CD14-positive monocyte (primary cell): ENCODE data around the gene NSG2. TPM values are rescaled to one million over a fixed set of nuclear protein-coding genes. Genes with fewer than 3 reads are reported as not detected.

ENCODE experiments used
- DNase-seq, 3 donors: peaks; one replicate each; pipeline ENCODE4 v3.0.0-alpha.2; 2011 to 2022
- H2AFZ ChIP-seq: 2 replicates; pipeline ENCODE4 v1.6.0; 2012; ENCODE audit warnings: mild to moderate bottlenecking, low read depth, low read length, inconsistent platforms; ENCODE audit not compliant: insufficient read depth, poor library complexity, severe bottlenecking
- H3K27ac ChIP-seq, 2 donors: 1 replicate in 1 of 2; 2 replicates in 1 of 2; pipeline ENCODE4 v1.5.1; 2012 to 2013; ENCODE audit warnings: low read length in 2 of 2, control low read depth in 1 of 2, inconsistent platforms in 1 of 2, low read depth in 1 of 2, mild to moderate bottlenecking in 1 of 2
- H3K27me3 ChIP-seq, 2 donors: one replicate each; pipeline versions ENCODE4 v1.6.0 to v1.6.1; 2011 to 2013; ENCODE audit warnings: low read length in 2 of 2; ENCODE audit not compliant: control insufficient read depth in 2 of 2, insufficient read depth in 2 of 2
- H3K36me3 ChIP-seq, 2 donors: replicated peaks in 1 of 2; 1 replicate in 1 of 2; 2 replicates in 1 of 2; pipeline versions ENCODE4 v1.5.1 to v1.6.1; 2012 to 2013; ENCODE audit warnings: low read length in 2 of 2, control low read depth in 1 of 2, inconsistent platforms in 1 of 2, mild to moderate bottlenecking in 1 of 2; ENCODE audit not compliant: insufficient read depth in 2 of 2, control insufficient read depth in 1 of 2
- H3K4me1 ChIP-seq, 2 donors: 1 replicate in 1 of 2; 2 replicates in 1 of 2; pipeline versions ENCODE4 v1.5.1 to v1.6.1; 2012 to 2013; ENCODE audit warnings: low read length in 2 of 2, control low read depth in 1 of 2, inconsistent platforms in 1 of 2, mild to moderate bottlenecking in 1 of 2, moderate library complexity in 1 of 2; ENCODE audit not compliant: insufficient read depth in 2 of 2, control insufficient read depth in 1 of 2
- H3K4me2 ChIP-seq: replicated peaks from 2 replicates; pipeline ENCODE3; 2012; ENCODE audit warnings: low read length, moderate library complexity, mild to moderate bottlenecking; ENCODE audit not compliant: poor library complexity, severe bottlenecking; ENCODE audit errors: extremely low read depth
- H3K4me3 ChIP-seq, 3 experiments: fragments of 200-600 bp in 1 of 3; sonication (generic) in 1 of 3; replicated peaks in 1 of 3; 1 replicate in 2 of 3; 2 replicates in 1 of 3; pipeline ENCODE4 v1.5.1; 2011 to 2013; ENCODE audit warnings: low read length in 3 of 3, mild to moderate bottlenecking in 3 of 3, control low read depth in 2 of 3, low read depth in 2 of 3, inconsistent platforms in 1 of 3, moderate library complexity in 1 of 3
- H3K79me2 ChIP-seq: 2 replicates; pipeline ENCODE4 v1.6.0; 2012; ENCODE audit warnings: mild to moderate bottlenecking, control low read depth, inconsistent platforms, low read length, moderate library complexity; ENCODE audit not compliant: insufficient read depth
- H3K9ac ChIP-seq: 2 replicates; pipeline ENCODE4 v1.6.0; 2017; ENCODE audit warnings: low read length, mild to moderate bottlenecking; ENCODE audit not compliant: insufficient read depth, poor library complexity, severe bottlenecking
- H3K9me3 ChIP-seq, 2 donors: replicated peaks in 1 of 2; 1 replicate in 1 of 2; 2 replicates in 1 of 2; pipeline versions ENCODE4 v1.5.1 to v1.6.1; 2012 to 2013; ENCODE audit warnings: low read length in 2 of 2, control low read depth in 1 of 2; ENCODE audit not compliant: control insufficient read depth in 1 of 2, insufficient read depth in 1 of 2
- H4K20me1 ChIP-seq: 2 replicates; pipeline ENCODE4 v1.6.0; 2012; ENCODE audit warnings: mild to moderate bottlenecking, low read length, control low read depth, moderate library complexity; ENCODE audit not compliant: insufficient read depth
- H3K27ac Mint-ChIP-seq, 7 donors: one replicate each; pipeline ENCODE4 v1.8.0; 2020; ENCODE audit warnings: mild to moderate bottlenecking in 7 of 7, mixed read lengths in 7 of 7, moderate library complexity in 6 of 7, inconsistent platforms in 2 of 7
- H3K27me3 Mint-ChIP-seq, 3 donors: one replicate each; pipeline ENCODE4 v1.8.0; 2021 to 2022; ENCODE audit warnings: low read depth in 3 of 3, mild to moderate bottlenecking in 3 of 3, mixed read lengths in 3 of 3, moderate library complexity in 3 of 3, inconsistent platforms in 1 of 3
- H3K36me3 Mint-ChIP-seq, 2 donors: one replicate each; pipeline ENCODE4 v1.8.0; 2020; ENCODE audit warnings: mixed read lengths in 2 of 2, inconsistent platforms in 1 of 2, mild to moderate bottlenecking in 1 of 2
- H3K4me1 Mint-ChIP-seq: one replicate; pipeline ENCODE4 v1.8.0; 2020; ENCODE audit warnings: mild to moderate bottlenecking, mixed read lengths
- H3K4me3 Mint-ChIP-seq, 2 donors: one replicate each; pipeline ENCODE4 v1.8.0; 2020; ENCODE audit warnings: mild to moderate bottlenecking in 2 of 2, mixed read lengths in 2 of 2, moderate library complexity in 1 of 2
- H3K9me3 Mint-ChIP-seq, 7 donors: one replicate each; pipeline ENCODE4 v1.8.0; 2020 to 2022; ENCODE audit warnings: mixed read lengths in 7 of 7, mild to moderate bottlenecking in 6 of 7, moderate library complexity in 6 of 7, inconsistent platforms in 2 of 7
- WGBS: methylation state at CpG from one replicate; pipeline ENCODE4 v1.1.5; 2013; ENCODE audit warnings: missing lambda C conversion rate; ENCODE audit not compliant: insufficient coverage; 5-methylcytosine and 5-hydroxymethylcytosine counted together
- intact Hi-C, 2 donors: fragments of 100-400 bp; cut with micrococcal nuclease; formaldehyde crosslinking; loops; one replicate each; pipeline versions ENCODE4 v1.15.0 to v1.15.1; 2023
- polyA plus RNA-seq, 3 donors: library from polyadenylated mRNA; depleted of rRNA in 1 of 3; unstranded in 2 of 3; stranded (reverse) in 1 of 3; fragments of 300-500 nt in 2 of 3; fragments of >200 nt in 1 of 3; fragmentation: Illumina TruSeq in 2 of 3; gene quantifications; 1 replicate in 2 of 3; 2 replicates in 1 of 3; pipeline ENCODE4 v1.2.3, GENCODE V29; 2012 to 2021
- TF ChIP-seq, protein P1 (sequence below): fragments of 200-600 bp; IDR thresholded peaks from one replicate; pipeline ENCODE4 v1.8.0; 2022; ENCODE audit warnings: antibody characterized with exemption, mild to moderate bottlenecking

NSG2 gene
- polyA plus RNA-seq, 3 donors, result not detected

- Mint-ChIP-seq H3K27me3 (peaks cover 5 to 9% (median 6%) of the 10 kb centered on the region in 3 donors), H3K27ac (no peak overlapping the region), H3K4me3 (no peak overlapping the region), H3K4me1 (no peaks in the 10 kb centered on the region), H3K36me3 (no peaks in the 10 kb centered on the region), H3K9me3 (peaks cover 0 to 3% (median 0%) of the 10 kb centered on the region in 7 donors)
- TF ChIP-seq, protein P1, sequence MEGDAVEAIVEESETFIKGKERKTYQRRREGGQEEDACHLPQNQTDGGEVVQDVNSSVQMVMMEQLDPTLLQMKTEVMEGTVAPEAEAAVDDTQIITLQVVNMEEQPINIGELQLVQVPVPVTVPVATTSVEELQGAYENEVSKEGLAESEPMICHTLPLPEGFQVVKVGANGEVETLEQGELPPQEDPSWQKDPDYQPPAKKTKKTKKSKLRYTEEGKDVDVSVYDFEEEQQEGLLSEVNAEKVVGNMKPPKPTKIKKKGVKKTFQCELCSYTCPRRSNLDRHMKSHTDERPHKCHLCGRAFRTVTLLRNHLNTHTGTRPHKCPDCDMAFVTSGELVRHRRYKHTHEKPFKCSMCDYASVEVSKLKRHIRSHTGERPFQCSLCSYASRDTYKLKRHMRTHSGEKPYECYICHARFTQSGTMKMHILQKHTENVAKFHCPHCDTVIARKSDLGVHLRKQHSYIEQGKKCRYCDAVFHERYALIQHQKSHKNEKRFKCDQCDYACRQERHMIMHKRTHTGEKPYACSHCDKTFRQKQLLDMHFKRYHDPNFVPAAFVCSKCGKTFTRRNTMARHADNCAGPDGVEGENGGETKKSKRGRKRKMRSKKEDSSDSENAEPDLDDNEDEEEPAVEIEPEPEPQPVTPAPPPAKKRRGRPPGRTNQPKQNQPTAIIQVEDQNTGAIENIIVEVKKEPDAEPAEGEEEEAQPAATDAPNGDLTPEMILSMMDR, result no peak
- DNase-seq, result no peak
- Histone ChIP-seq H2AFZ (no peak overlapping the region), H3K36me3 (no peaks in the 10 kb centered on the region), H3K4me3 (no peak overlapping the region), H3K27me3 (no peaks in the 10 kb centered on the region), H3K79me2 (no peaks in the 10 kb centered on the region), H3K27ac (no peak overlapping the region), H3K9ac (no peak overlapping the region), H3K4me1 (no peaks in the 10 kb centered on the region), H3K9me3 (no peaks in the 10 kb centered on the region), H4K20me1 (no peaks in the 10 kb centered on the region), H3K4me2 (no peak overlapping the region)
- no CpG with 5 or more reads among the region's 5 CpGs for WGBS
- intact Hi-C loops, result no loop called here
Measured at GRCh38 chr5:174086751-174087150, 41.2 kb downstream of the NSG2 start.

DNA sequence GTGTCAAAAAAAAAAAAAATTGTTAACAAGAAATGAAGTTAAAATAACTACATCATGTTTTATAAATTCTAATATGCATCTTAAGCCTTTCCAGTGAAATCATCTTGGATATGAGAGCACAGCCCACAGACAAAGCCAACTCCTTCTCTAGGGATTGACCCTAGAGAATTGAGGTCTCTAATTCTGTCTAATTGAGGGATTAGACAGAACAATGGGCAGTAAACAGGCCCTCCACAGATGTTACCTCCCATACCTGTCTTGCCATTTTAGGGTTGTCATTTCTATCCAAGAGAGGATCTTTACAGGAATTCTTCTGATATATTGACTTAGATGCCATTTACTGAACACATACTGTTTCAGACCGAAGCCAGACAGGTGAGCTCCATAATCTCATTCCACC, 42.3 kb downstream of the NSG2 start:
- Histone ChIP-seq H3K27ac (no peak overlapping the region), H2AFZ (no peak overlapping the region), H3K4me3 (no peak overlapping the region), H4K20me1 (no peaks in the 10 kb centered on the region), H3K9me3 (no peaks in the 10 kb centered on the region), H3K36me3 (no peaks in the 10 kb centered on the region), H3K4me2 (no peak overlapping the region), H3K79me2 (no peaks in the 10 kb centered on the region), H3K27me3 (no peaks in the 10 kb centered on the region), H3K4me1 (no peaks in the 10 kb centered on the region), H3K9ac (no peak overlapping the region)
- Mint-ChIP-seq H3K4me3 (no peak overlapping the region), H3K4me1 (no peaks in the 10 kb centered on the region), H3K27me3 (peaks cover 5 to 11% (median 9%) of the 10 kb centered on the region in 3 donors), H3K36me3 (no peaks in the 10 kb centered on the region), H3K27ac (no peak overlapping the region), H3K9me3 (peaks cover 0 to 3% (median 0%) of the 10 kb centered on the region in 7 donors)
- TF ChIP-seq, protein P1, result no peak
- no CpG with 5 or more reads among the region's 1 CpG for WGBS
- DNase-seq, result no peak
- intact Hi-C loops, result no loop called here
